ENCODE data around the gene QRICH2.

- TF ChIP-seq, protein P1, sequence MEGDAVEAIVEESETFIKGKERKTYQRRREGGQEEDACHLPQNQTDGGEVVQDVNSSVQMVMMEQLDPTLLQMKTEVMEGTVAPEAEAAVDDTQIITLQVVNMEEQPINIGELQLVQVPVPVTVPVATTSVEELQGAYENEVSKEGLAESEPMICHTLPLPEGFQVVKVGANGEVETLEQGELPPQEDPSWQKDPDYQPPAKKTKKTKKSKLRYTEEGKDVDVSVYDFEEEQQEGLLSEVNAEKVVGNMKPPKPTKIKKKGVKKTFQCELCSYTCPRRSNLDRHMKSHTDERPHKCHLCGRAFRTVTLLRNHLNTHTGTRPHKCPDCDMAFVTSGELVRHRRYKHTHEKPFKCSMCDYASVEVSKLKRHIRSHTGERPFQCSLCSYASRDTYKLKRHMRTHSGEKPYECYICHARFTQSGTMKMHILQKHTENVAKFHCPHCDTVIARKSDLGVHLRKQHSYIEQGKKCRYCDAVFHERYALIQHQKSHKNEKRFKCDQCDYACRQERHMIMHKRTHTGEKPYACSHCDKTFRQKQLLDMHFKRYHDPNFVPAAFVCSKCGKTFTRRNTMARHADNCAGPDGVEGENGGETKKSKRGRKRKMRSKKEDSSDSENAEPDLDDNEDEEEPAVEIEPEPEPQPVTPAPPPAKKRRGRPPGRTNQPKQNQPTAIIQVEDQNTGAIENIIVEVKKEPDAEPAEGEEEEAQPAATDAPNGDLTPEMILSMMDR (conservative IDR thresholded peaks at IDR 0.05; ENCODE audit: low read length) = no peak
- no peak for TF ChIP-seq EZH2phosphoT487 (IDR thresholded peaks at IDR 0.05; ENCODE audit: borderline replicate concordance)
Measured at GRCh38 chr17:76270770-76271668, 37.1 kb downstream of the QRICH2 start.
